Lower lobe of right lung (tissue), 2 donors: ENCODE measurements around the gene KRTAP5-11. TPM values are rescaled to one million over a fixed set of nuclear protein-coding genes. Genes with fewer than 3 reads are reported as not detected.
"Not testable (repeated sequence)": the region's sequence is repeated elsewhere in the genome, so short reads cannot be mapped to it uniquely, and the experiment has no call there.

ENCODE experiments used
- ATAC-seq, 2 donors: fragments of 200-7000 bp; cut with Tn5 transposase; one replicate each; pipeline ENCODE4 v1.9.1; 2020 to 2022; ENCODE audit warnings: mild to moderate bottlenecking in 2 of 2, moderate library complexity in 2 of 2
- DNase-seq: peaks from one replicate; pipeline ENCODE4 v3.0.0-alpha.2; 2020
- H3K27ac ChIP-seq: fragments of 200-600 bp; one replicate; pipeline ENCODE4 v1.8.0; 2022
- H3K27me3 ChIP-seq: fragments of 200-600 bp; one replicate; pipeline ENCODE4 v1.8.0; 2022; ENCODE audit warnings: low read depth
- H3K36me3 ChIP-seq: fragments of 200-600 bp; one replicate; pipeline ENCODE4 v1.8.0; 2022; ENCODE audit warnings: mild to moderate bottlenecking
- H3K4me1 ChIP-seq: fragments of 200-600 bp; one replicate; pipeline ENCODE4 v1.8.0; 2022
- H3K4me3 ChIP-seq: fragments of 200-600 bp; one replicate; pipeline ENCODE4 v1.8.0; 2022; ENCODE audit warnings: mild to moderate bottlenecking
- H3K9me3 ChIP-seq: fragments of 200-600 bp; one replicate; pipeline ENCODE4 v1.8.0; 2022
- intact Hi-C: fragments of 100-400 bp; cut with DNase I; formaldehyde crosslinking; loops from one replicate; pipeline ENCODE4 v1.11.0; 2022
- total RNA-seq: library from RNA; stranded (reverse); fragmentation: NEBNext Ultra II Directional; extraction: Animal tissue kit (Norgen Biotek cat#: 25700); gene quantifications from one replicate; pipeline ENCODE4 v1.2.1, GENCODE V29; 2021
- TF ChIP-seq, protein P1 (sequence below): fragments of 200-600 bp; IDR thresholded peaks from one replicate; pipeline ENCODE4 v1.8.0; 2022; ENCODE audit warnings: antibody characterized with exemption, mild to moderate bottlenecking
- donor health status: DM: no; HTN: yes; CAD: no; lungs with severe emphysema.

Gene KRTAP5-11
- total RNA-seq, 1 donor from 2014 or later: not detected

DNA sequence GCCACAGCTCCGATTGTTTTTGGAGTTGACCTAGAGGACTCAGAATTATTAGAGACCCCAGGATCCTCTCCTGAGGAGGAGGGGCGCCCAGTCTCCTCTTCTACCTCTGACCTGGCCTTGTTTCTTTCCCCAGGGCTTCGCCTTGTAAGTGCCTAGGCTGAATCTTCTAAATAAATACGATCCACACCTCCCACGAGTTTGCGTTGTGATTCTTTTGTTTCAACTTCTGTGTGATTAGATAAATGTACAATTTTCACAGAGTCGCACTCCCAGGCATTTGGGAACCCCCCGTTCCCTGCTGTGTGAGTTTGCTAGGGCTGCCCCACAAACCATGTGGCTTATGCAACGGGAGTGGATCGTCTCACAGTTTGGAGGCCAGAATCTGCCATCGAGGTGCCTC lies 43.7 kb downstream of the KRTAP5-11 start:
- Histone ChIP-seq H3K4me1 (no peaks in the 10 kb centered on the region), H3K4me3 (no peak overlapping the region), H3K27me3 (no peaks in the 10 kb centered on the region), H3K9me3 (no peaks in the 10 kb centered on the region), H3K36me3 (no peaks in the 10 kb centered on the region), H3K27ac (no peak overlapping the region)
- TF ChIP-seq, protein P1, sequence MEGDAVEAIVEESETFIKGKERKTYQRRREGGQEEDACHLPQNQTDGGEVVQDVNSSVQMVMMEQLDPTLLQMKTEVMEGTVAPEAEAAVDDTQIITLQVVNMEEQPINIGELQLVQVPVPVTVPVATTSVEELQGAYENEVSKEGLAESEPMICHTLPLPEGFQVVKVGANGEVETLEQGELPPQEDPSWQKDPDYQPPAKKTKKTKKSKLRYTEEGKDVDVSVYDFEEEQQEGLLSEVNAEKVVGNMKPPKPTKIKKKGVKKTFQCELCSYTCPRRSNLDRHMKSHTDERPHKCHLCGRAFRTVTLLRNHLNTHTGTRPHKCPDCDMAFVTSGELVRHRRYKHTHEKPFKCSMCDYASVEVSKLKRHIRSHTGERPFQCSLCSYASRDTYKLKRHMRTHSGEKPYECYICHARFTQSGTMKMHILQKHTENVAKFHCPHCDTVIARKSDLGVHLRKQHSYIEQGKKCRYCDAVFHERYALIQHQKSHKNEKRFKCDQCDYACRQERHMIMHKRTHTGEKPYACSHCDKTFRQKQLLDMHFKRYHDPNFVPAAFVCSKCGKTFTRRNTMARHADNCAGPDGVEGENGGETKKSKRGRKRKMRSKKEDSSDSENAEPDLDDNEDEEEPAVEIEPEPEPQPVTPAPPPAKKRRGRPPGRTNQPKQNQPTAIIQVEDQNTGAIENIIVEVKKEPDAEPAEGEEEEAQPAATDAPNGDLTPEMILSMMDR: no peak
- intact Hi-C loops: no loop called here
- no peak for ATAC-seq
- DNase-seq: no peak

DNA sequence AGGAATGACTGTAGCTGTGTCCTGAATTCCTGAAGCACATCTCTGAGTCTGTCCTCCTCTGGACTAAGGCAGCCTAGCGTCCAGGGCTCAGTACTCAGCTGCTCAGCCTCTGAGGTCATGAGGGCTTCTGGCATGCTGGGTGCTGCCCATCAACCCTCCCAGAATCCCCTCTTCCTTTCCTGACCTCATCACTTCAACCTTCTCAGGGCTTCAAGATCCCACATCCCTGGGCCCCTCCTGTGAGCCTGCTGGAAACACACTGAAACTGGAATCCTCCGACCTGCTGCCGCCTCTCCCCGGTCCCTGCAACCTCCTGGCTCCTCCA lies 44.0 kb downstream of the KRTAP5-11 start:
- intact Hi-C loops: no loop called here
- no peaks in the 10 kb centered on the region for H3K9me3 ChIP-seq
- TF ChIP-seq, protein P1: no peak

DNA sequence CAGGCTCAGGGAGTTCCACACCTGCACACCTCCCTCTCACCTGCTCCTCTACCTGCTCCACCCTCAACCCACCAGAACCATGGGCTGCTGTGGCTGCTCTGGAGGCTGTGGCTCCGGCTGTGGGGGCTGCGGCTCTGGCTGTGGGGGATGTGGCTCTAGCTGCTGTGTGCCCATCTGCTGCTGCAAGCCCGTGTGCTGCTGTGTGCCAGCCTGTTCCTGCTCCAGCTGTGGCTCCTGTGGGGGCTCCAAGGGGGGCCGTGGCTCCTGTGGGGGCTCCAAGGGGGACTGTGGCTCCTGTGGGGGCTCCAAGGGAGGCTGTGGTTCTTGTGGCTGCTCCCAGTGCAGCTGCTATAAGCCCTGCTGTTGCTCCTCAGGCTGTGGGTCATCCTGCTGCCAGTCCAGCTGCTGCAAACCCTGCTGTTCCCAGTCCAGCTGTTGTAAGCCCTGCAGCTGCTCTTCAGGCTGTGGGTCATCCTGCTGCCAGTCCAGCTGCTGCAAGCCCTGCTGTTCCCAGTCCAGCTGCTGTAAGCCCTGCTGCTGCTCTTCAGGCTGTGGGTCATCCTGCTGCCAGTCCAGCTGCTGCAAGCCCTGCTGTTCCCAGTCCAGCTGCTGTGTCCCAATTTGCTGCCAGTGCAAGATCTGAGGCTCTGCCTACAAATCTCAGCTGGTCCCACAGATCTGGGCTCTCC lies 44.6 kb downstream of the KRTAP5-11 start, which contains the start of gene KRTAP5-8:
Gene KRTAP5-8, plus strand, starts transcription at position 49 of the 689 bp plus-strand sequence. Its CDS starts 31 bp downstream, at position 80.
- H3K4me1 ChIP-seq, DNase-seq, intact Hi-C loops, H3K27me3 ChIP-seq, H3K27ac ChIP-seq, H3K4me3 ChIP-seq, H3K9me3 ChIP-seq, H3K36me3 ChIP-seq, ATAC-seq: not testable (repeated sequence)

More for the DNA sequence above, 44.0 kb downstream of the KRTAP5-11 start:
- Histone ChIP-seq H3K4me3 (no peak overlapping the region), H3K27me3 (no peaks in the 10 kb centered on the region), H3K27ac (no peak overlapping the region), H3K36me3 (no peaks in the 10 kb centered on the region), H3K4me1 (no peaks in the 10 kb centered on the region)
- ATAC-seq (no peak), DNase-seq (no peak)

DNA sequence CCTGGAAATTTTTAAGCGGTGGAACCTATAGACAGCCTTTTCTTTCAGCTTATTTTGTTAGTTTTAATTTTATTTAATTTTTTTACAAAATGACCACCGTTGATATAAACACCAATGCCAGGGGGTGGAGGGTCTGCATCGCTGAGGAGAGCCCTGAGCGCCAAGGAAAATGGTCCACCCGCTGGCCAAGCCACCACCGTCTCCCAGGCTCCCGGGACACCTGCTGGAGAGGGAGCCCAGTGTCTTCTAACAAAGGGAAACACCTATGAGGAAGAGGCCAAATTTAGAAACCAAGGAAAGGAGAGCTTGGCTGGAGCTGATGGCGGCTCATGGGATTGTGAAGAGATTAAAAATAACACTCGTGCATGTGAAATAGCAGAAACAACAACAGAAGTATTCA lies 45.1 kb downstream of the KRTAP5-11 start:
- DNase-seq (no peak), ATAC-seq (no peak)
- Histone ChIP-seq H3K27me3 (no peaks in the 10 kb centered on the region), H3K27ac (no peak overlapping the region), H3K36me3 (no peaks in the 10 kb centered on the region), H3K4me1 (no peaks in the 10 kb centered on the region), H3K9me3 (no peaks in the 10 kb centered on the region), H3K4me3 (no peak overlapping the region)
- TF ChIP-seq, protein P1: no peak
- intact Hi-C loops: no loop called here

DNA sequence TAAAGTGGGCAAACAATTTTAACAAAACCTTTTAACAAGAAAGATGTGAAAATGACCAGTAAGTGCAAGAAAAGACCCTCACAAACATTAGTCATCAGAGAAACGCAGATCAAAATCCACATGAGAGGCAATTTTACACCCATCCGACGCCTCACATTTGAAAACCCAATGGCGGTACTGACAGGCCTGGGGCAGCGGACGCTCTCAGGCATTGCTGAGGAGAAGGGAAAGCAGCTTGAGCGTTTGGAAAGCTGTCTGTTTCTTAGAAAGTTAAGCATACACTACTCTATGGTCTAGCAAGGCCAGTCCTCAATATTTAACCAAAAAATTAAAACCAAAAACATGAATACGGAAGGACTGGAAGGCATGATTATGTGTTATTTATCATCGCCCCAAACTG lies 46.9 kb downstream of the KRTAP5-11 start:
- Histone ChIP-seq H3K4me3 (no peak overlapping the region), H3K27me3 (no peaks in the 10 kb centered on the region), H3K36me3 (no peaks in the 10 kb centered on the region), H3K27ac (no peak overlapping the region), H3K4me1 (no peaks in the 10 kb centered on the region), H3K9me3 (no peaks in the 10 kb centered on the region)
- DNase-seq (no peak), ATAC-seq (no peak)
- TF ChIP-seq, protein P1: no peak
- intact Hi-C loops: no loop called here

DNA sequence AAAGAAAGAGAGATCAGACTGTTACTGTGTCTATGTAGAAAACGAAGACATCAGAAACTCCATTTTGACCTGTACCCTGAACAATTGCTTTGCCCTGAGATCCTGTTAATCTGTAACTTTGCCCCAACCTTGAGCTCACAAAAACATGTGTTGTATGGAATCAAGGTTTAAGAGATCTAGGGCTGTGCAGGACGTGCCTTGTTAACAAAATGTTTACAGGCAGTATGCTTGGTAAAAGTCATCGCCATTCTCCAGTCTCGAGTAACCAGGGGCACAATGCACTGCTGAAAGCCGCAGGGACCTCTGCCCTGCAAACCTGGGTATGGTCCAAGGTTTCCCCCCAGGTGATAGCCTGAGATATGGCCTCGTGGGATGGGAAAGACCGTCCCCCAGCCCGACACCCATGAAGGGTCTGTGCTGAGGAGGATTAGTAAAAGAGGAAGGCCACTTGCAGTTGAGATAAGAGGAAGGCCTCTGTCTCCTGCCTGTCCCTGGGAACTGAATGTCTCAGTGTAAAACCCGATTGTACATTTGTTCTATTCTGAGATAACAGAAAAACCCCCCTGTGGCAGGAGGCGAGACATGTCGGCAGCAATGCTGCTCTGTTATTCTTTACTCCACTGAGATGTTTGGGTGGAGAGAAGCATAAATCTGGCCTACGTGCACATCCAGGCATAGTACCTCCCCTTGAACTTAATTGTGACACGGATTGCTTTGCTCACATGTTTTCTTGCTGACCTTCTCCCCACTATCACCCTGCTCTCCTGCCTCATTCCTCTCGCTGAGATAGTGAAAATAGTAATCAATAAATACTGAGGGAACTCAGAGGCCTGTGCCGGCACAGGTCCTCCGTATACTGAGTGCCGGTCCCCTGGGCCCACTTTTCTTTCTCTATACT lies 47.7 kb downstream of the KRTAP5-11 start:
- ATAC-seq, H3K27me3 ChIP-seq, H3K4me1 ChIP-seq, intact Hi-C loops, H3K9me3 ChIP-seq, H3K27ac ChIP-seq, H3K4me3 ChIP-seq, H3K36me3 ChIP-seq, DNase-seq: not testable (repeated sequence)
